Hepatocyte (in vitro differentiated cells): ENCODE results near the gene NCAPH2. TPM values are rescaled to one million over a fixed set of nuclear protein-coding genes. Genes with fewer than 3 reads are reported as not detected.

Experiments
- DNase-seq: peaks from one replicate; pipeline ENCODE4 v3.0.0-alpha.2; 2016; ENCODE audit warnings: low spot score
- H2AFZ ChIP-seq: fragments of 200-600 bp; sonication (generic); 2 replicates; pipeline ENCODE4 v1.6.0; 2016; ENCODE audit warnings: antibody characterized with exemption, mild to moderate bottlenecking
- H3K27ac ChIP-seq: fragments of 200-600 bp; sonication (generic); 2 replicates; pipeline ENCODE4 v1.5.1; 2016; ENCODE audit warnings: mild to moderate bottlenecking
- H3K27me3 ChIP-seq: fragments of 200-600 bp; sonication (generic); 2 replicates; pipeline ENCODE4 v1.6.1; 2016
- H3K36me3 ChIP-seq: fragments of 200-600 bp; sonication (generic); replicated peaks from 2 replicates; pipeline ENCODE4 v1.5.1; 2016; ENCODE audit warnings: low read depth; ENCODE audit not compliant: insufficient read depth
- H3K4me1 ChIP-seq: fragments of 200-600 bp; sonication (generic); 2 replicates; pipeline ENCODE4 v1.5.1; 2016; ENCODE audit warnings: mild to moderate bottlenecking, moderate library complexity; ENCODE audit not compliant: insufficient read depth
- H3K4me2 ChIP-seq: fragments of 200-600 bp; sonication (generic); 2 replicates; pipeline ENCODE4 v1.6.0; 2016
- H3K4me3 ChIP-seq: fragments of 200-600 bp; sonication (generic); 2 replicates; pipeline ENCODE4 v1.5.1; 2016; ENCODE audit warnings: mild to moderate bottlenecking
- H3K79me2 ChIP-seq: fragments of 200-600 bp; sonication (generic); 2 replicates; pipeline ENCODE4 v1.6.0; 2017; ENCODE audit warnings: mild to moderate bottlenecking
- H3K9me2 ChIP-seq: fragments of 200-600 bp; sonication (generic); replicated peaks from 2 replicates; pipeline ENCODE4 v1.6.0; 2017; ENCODE audit warnings: mild to moderate bottlenecking; ENCODE audit not compliant: insufficient read depth
- H3K9me3 ChIP-seq: fragments of 200-600 bp; sonication (generic); 2 replicates; pipeline ENCODE4 v1.5.1; 2016; ENCODE audit warnings: low read depth, mild to moderate bottlenecking
- H4K20me1 ChIP-seq: fragments of 200-600 bp; sonication (generic); 2 replicates; pipeline ENCODE4 v1.6.0; 2016; ENCODE audit warnings: mild to moderate bottlenecking; ENCODE audit not compliant: insufficient read depth, poor library complexity, severe bottlenecking
- CTCF ChIP-seq: fragments of 200-600 bp; sonication (generic); IDR thresholded peaks from 2 replicates; pipeline ENCODE4 v1.5.1; 2016; ENCODE audit warnings: antibody characterized with exemption, mild to moderate bottlenecking; ENCODE audit not compliant: poor library complexity
- EZH2 ChIP-seq: fragments of 200-600 bp; sonication (generic); IDR thresholded peaks from 2 replicates; pipeline ENCODE4 v1.6.1; 2016; ENCODE audit warnings: antibody characterized with exemption, mild to moderate bottlenecking, borderline replicate concordance
- EZH2phosphoT487 ChIP-seq: fragments of 200-600 bp; sonication (generic); IDR thresholded peaks from one replicate; pipeline ENCODE4 v1.6.1; 2018; ENCODE audit warnings: antibody characterized with exemption, mild to moderate bottlenecking, low read depth, moderate library complexity; ENCODE audit not compliant: unreplicated experiment, severe bottlenecking
- WGBS: methylation state at CpG from one replicate; pipeline ENCODE4 v1.1.6; 2016; ENCODE audit warnings: low lambda C conversion rate; ENCODE audit errors: missing lambda C conversion rate; 5-methylcytosine and 5-hydroxymethylcytosine counted together
- polyA plus RNA-seq: library from polyadenylated mRNA; unstranded; fragments of >200 nt; fragmentation: Nextera tagmentation; extraction: Ambion mirVana; gene quantifications from 2 replicates; pipeline ENCODE4 v1.2.1, GENCODE V29; 2016
- total RNA-seq: library from RNA; depleted of rRNA; stranded (reverse); fragments of >200 nt; gene quantifications from 2 replicates; pipeline ENCODE4 v1.2.3, GENCODE V29; 2014

Gene NCAPH2
- total and polyA plus RNA-seq, 2 experiments from 2014 or later, result 25.6 to 40.6 TPM

GRCh38 chr22:50563413-50564160 is 55.6 kb downstream of the NCAPH2 start:
- Histone ChIP-seq H3K36me3 (no peaks in the 10 kb centered on the region), H3K27ac (peak overlapping the region; percentile 85), H3K4me2 (peak overlapping the region; percentile 89), H3K27me3 (no peaks in the 10 kb centered on the region), H3K4me1 (peaks cover 12% of the 10 kb centered on the region), H3K4me3 (peak overlapping the region; percentile 37), H3K79me2 (no peaks in the 10 kb centered on the region), H3K9me2 (no peaks in the 10 kb centered on the region), H2AFZ (peak overlapping the region; percentile 63), H3K9me3 (no peaks in the 10 kb centered on the region), H4K20me1 (no peaks in the 10 kb centered on the region)
- no peak for DNase-seq
- 30% methylated on average over 17 of the region's 17 CpGs for WGBS
- TF ChIP-seq EZH2, result no peak

- DNase-seq, result no peak
- Histone ChIP-seq H4K20me1 (no peaks in the 10 kb centered on the region), H3K4me1 (peaks cover 12% of the 10 kb centered on the region), H3K4me2 (peak overlapping the region; percentile 89), H3K79me2 (no peaks in the 10 kb centered on the region), H3K9me2 (no peaks in the 10 kb centered on the region), H3K36me3 (no peaks in the 10 kb centered on the region), H2AFZ (no peak overlapping the region), H3K27ac (no peak overlapping the region), H3K9me3 (no peaks in the 10 kb centered on the region), H3K27me3 (no peaks in the 10 kb centered on the region), H3K4me3 (no peak overlapping the region)
- 95% methylated on average over 11 of the region's 11 CpGs for WGBS
- TF ChIP-seq CTCF, result no peak
- TF ChIP-seq EZH2phosphoT487, result no peak
- no peak for TF ChIP-seq EZH2
These were observed 56.3 kb downstream of the NCAPH2 start for GRCh38 chr22:50564289-50564688.

- Histone ChIP-seq H3K27me3 (no peaks in the 10 kb centered on the region), H3K36me3 (no peaks in the 10 kb centered on the region), H3K4me2 (no peak overlapping the region), H3K4me1 (peaks cover 12% of the 10 kb centered on the region), H3K9me3 (no peaks in the 10 kb centered on the region), H3K9me2 (no peaks in the 10 kb centered on the region), H3K27ac (no peak overlapping the region), H3K4me3 (no peak overlapping the region), H4K20me1 (no peaks in the 10 kb centered on the region), H3K79me2 (no peaks in the 10 kb centered on the region), H2AFZ (no peak overlapping the region)
- WGBS, result 97% methylated on average over 7 of the region's 7 CpGs
- TF ChIP-seq EZH2phosphoT487, result no peak
- no peak for TF ChIP-seq CTCF
- TF ChIP-seq EZH2, result no peak
- no peak for DNase-seq
These were observed 59.8 kb downstream of the NCAPH2 start for GRCh38 chr22:50567721-50568252.

GRCh38 chr22:50568626-50569025 is 60.6 kb downstream of the NCAPH2 start:
- Histone ChIP-seq H2AFZ (no peak overlapping the region), H3K27me3 (no peaks in the 10 kb centered on the region), H3K79me2 (no peaks in the 10 kb centered on the region), H3K4me3 (no peak overlapping the region), H3K36me3 (no peaks in the 10 kb centered on the region), H3K4me1 (peaks cover 8% of the 10 kb centered on the region), H3K9me2 (no peaks in the 10 kb centered on the region), H3K4me2 (no peak overlapping the region), H4K20me1 (no peaks in the 10 kb centered on the region), H3K9me3 (no peaks in the 10 kb centered on the region), H3K27ac (no peak overlapping the region)
- no peak for TF ChIP-seq EZH2
- TF ChIP-seq EZH2phosphoT487, result no peak
- TF ChIP-seq CTCF, result no peak
- DNase-seq, result no peak
- WGBS, result 82% methylated on average over 7 of the region's 7 CpGs
